IMR-90 (cell line): Measurements from ENCODE around the gene PLIN4. TPM values are rescaled to one million over a fixed set of nuclear protein-coding genes. Genes with fewer than 3 reads are reported as not detected.

Experiments used
- ATAC-seq: fragments of 200-7000 bp; cut with Tn5 transposase; 2 replicates; pipeline ENCODE4 v1.9.1; 2020; ENCODE audit warnings: low read depth, mild to moderate bottlenecking, moderate library complexity
- BruUV-seq: library from RNA; stranded (reverse); fragments of 400-500 nt; replicated peaks from 2 replicates; lab custom pipeline; 2021; lab: Mats Ljungman, UMichigan
- CTCF ChIA-PET: fragments of 300-600 bp; formaldehyde crosslinking; extraction: SDS; loops from one replicate; lab custom pipeline; 2021; ENCODE audit warnings: antibody characterized with exemption; lab: Yijun Ruan, JAX
- POLR2A ChIA-PET: fragments of 300-600 bp; sonication (Branson Sonifier 250); formaldehyde crosslinking; loops from one replicate; lab custom pipeline; 2022; ENCODE audit warnings: antibody characterized with exemption; ENCODE audit not compliant: unreplicated experiment; lab: Charles Lee
- DNase-seq: peaks from one replicate; pipeline ENCODE4 v3.0.0; 2013
- H2AFZ ChIP-seq: replicated peaks from 2 replicates; pipeline ENCODE3; 2013; ENCODE audit warnings: low read length, mild to moderate bottlenecking; ENCODE audit not compliant: poor library complexity
- H2AK5ac ChIP-seq: 2 replicates; pipeline ENCODE4 v1.6.1; 2013; ENCODE audit warnings: low read depth, low read length, inconsistent platforms
- H2AK9ac ChIP-seq: replicated peaks from 2 replicates; pipeline ENCODE3; 2013; ENCODE audit warnings: mild to moderate bottlenecking, low read depth, low read length, moderate library complexity; ENCODE audit not compliant: poor library complexity
- H2BK120ac ChIP-seq: 2 replicates; pipeline ENCODE4 v1.6.1; 2013; ENCODE audit warnings: low read depth, low read length, inconsistent platforms
- H2BK15ac ChIP-seq: 3 replicates; pipeline ENCODE4 v1.6.1; 2013; ENCODE audit warnings: low read depth, low read length, inconsistent platforms
- H2BK20ac ChIP-seq: 2 replicates; pipeline ENCODE4 v1.6.1; 2013; ENCODE audit warnings: low read depth, mild to moderate bottlenecking, inconsistent platforms, low read length, moderate library complexity
- H2BK5ac ChIP-seq: 2 replicates; pipeline ENCODE4 v1.6.1; 2013; ENCODE audit warnings: mild to moderate bottlenecking, low read depth, low read length, inconsistent platforms; ENCODE audit not compliant: poor library complexity, severe bottlenecking
- H3K14ac ChIP-seq: replicated peaks from 2 replicates; pipeline ENCODE4 v1.6.1; 2013; ENCODE audit warnings: low read depth, low read length, inconsistent platforms
- H3K18ac ChIP-seq: 2 replicates; pipeline ENCODE4 v1.6.1; 2013; ENCODE audit warnings: low read depth, low read length, control low read depth
- H3K23ac ChIP-seq: 2 replicates; pipeline ENCODE4 v1.6.1; 2013; ENCODE audit warnings: low read depth, low read length, inconsistent platforms
- H3K27ac ChIP-seq: 2 replicates; pipeline ENCODE4 v1.5.1; 2013; ENCODE audit warnings: mild to moderate bottlenecking, control low read depth, low read length; ENCODE audit not compliant: insufficient read depth
- H3K27me3 ChIP-seq: 2 replicates; pipeline ENCODE4 v1.6.1; 2013; ENCODE audit warnings: low read length; ENCODE audit not compliant: control insufficient read depth, insufficient read depth
- H3K36me3 ChIP-seq: 2 replicates; pipeline ENCODE4 v1.6.1; 2013; ENCODE audit warnings: low read length, mixed read lengths; ENCODE audit not compliant: control insufficient read depth, insufficient read depth
- H3K4ac ChIP-seq: 2 replicates; pipeline ENCODE4 v1.6.1; 2013; ENCODE audit warnings: low read depth, low read length, inconsistent platforms
- H3K4me1 ChIP-seq: 2 replicates; pipeline ENCODE4 v1.6.1; 2013; ENCODE audit warnings: low read length, mixed read lengths; ENCODE audit not compliant: control insufficient read depth, insufficient read depth
- H3K4me2 ChIP-seq: 2 replicates; pipeline ENCODE4 v1.6.1; 2013; ENCODE audit warnings: low read depth, mild to moderate bottlenecking, control low read depth, low read length, moderate library complexity
- H3K4me3 ChIP-seq: 2 replicates; pipeline ENCODE4 v1.5.1; 2013; ENCODE audit warnings: low read depth, mild to moderate bottlenecking, control low read depth, low read length, moderate library complexity; ENCODE audit not compliant: insufficient read depth
- H3K56ac ChIP-seq: 2 replicates; pipeline ENCODE4 v1.6.1; 2013; ENCODE audit warnings: low read length, inconsistent platforms; ENCODE audit not compliant: insufficient read depth; ENCODE audit errors: extremely low read depth
- H3K79me1 ChIP-seq, 2 experiments: 2 replicates each; pipeline ENCODE4 v1.6.1; 2013; ENCODE audit warnings: low read length in 2 of 2, inconsistent platforms in 1 of 2, low read depth in 1 of 2
- H3K9ac ChIP-seq: 2 replicates; pipeline ENCODE4 v1.6.1; 2013; ENCODE audit warnings: low read depth, low read length, control low read depth
- H3K9me1 ChIP-seq: 2 replicates; pipeline ENCODE4 v1.6.1; 2013; ENCODE audit warnings: low read length, inconsistent platforms; ENCODE audit not compliant: insufficient read depth
- H3K9me3 ChIP-seq: 2 replicates; pipeline ENCODE4 v1.6.1; 2013; ENCODE audit warnings: low read length; ENCODE audit not compliant: control insufficient read depth, insufficient read depth
- H4K20me1 ChIP-seq: 2 replicates; pipeline ENCODE4 v1.6.1; 2013; ENCODE audit warnings: low read length, inconsistent platforms; ENCODE audit not compliant: insufficient read depth
- H4K5ac ChIP-seq: 2 replicates; pipeline ENCODE4 v1.6.1; 2013; ENCODE audit warnings: mild to moderate bottlenecking, low read depth, low read length, control low read depth
- H4K8ac ChIP-seq, 2 experiments: 2 replicates each; pipeline ENCODE4 v1.6.1; 2013; ENCODE audit warnings: low read depth in 2 of 2, low read length in 2 of 2, control low read depth in 1 of 2, inconsistent platforms in 1 of 2
- H4K91ac ChIP-seq: 2 replicates; pipeline ENCODE4 v1.6.1; 2013; ENCODE audit warnings: low read depth, low read length, inconsistent platforms; ENCODE audit not compliant: insufficient read depth
- MAZ ChIP-seq: IDR thresholded peaks from 2 replicates; pipeline ENCODE4 v1.6.1; 2012; ENCODE audit warnings: low read depth, mild to moderate bottlenecking, low read length, improper control_type of control experiment, moderate library complexity, borderline replicate concordance
- RFX5 ChIP-seq: IDR thresholded peaks from 2 replicates; pipeline ENCODE4 v1.8.0; 2012; ENCODE audit warnings: low read depth, mild to moderate bottlenecking, low read length, moderate library complexity
- WGBS, 2 experiments: methylation state at CpG; one replicate each; pipeline versions ENCODE4 v1.1.5 to v1.1.7; 2013; ENCODE audit warnings: missing lambda C conversion rate in 2 of 2; ENCODE audit not compliant: insufficient read length in 1 of 2; ENCODE audit errors: extremely low coverage in 2 of 2; 5-methylcytosine and 5-hydroxymethylcytosine counted together
- dilution Hi-C: fragments of 300-500 bp; cut with HindIII; formaldehyde crosslinking; loops from one replicate; pipeline ENCODE4 v1.14.3; 2018; ENCODE audit warnings: low sequenced_read_pairs; ENCODE audit not compliant: unreplicated experiment
- in situ Hi-C: fragments of 300-500 bp; cut with MboI; formaldehyde crosslinking; loops from 3 replicates; pipeline ENCODE4 v1.14.3; 2019; ENCODE audit warnings: low sequenced_read_pairs, inconsistent platforms, mixed read lengths
- intact Hi-C: fragments of 100-400 bp; cut with micrococcal nuclease; formaldehyde crosslinking; loops from 2 replicates; pipeline ENCODE4 v1.10.0; 2022
- polyA plus RNA-seq, 3 experiments: library from polyadenylated mRNA; depleted of rRNA; stranded (reverse); fragments of >200 nt; gene quantifications; 2 replicates each; pipeline ENCODE4 v1.2.3, GENCODE V29; 2012; ENCODE audit warnings: low replicate concordance in 1 of 3
- total RNA-seq: library from RNA; depleted of rRNA; stranded (reverse); fragments of >200 nt; gene quantifications from 2 replicates; pipeline ENCODE4 v1.2.3, GENCODE V29; 2012

PLIN4 gene
- total and polyA plus RNA-seq, 2 of the 4 experiments (the other 2 are of a cell fraction) = under 0.01 to 0.09 TPM

GRCh38 chr19:4472174-4472974 lies 45.9 kb downstream of the PLIN4 start, which contains the start of gene HDGFL2:
Gene HDGFL2 (plus strand): TSS chr19:4472297. CDS start chr19:4472351, 54 bp downstream.
- H4K5ac ChIP-seq = peak within 1 kb of the TSS; percentile 76

More at GRCh38 chr19:4472174-4472974, 45.9 kb downstream of the PLIN4 start, which contains the start of gene HDGFL2:
- ChIA-PET POLR2A (no interaction called here), CTCF (no interaction called here)
- intact Hi-C loops = loop anchor here (5.0 kb wide), 1 partner anchor 165 kb away; the partner anchor contains the start of gene TNFAIP8L1
- Histone ChIP-seq H3K4me3 (peak within 1 kb of the TSS; percentile 60), H3K27me3 (no peaks in the 10 kb centered on the region), H2BK15ac (no peak within 1 kb of the TSS), H3K4me1 (peaks cover 4% of the 10 kb centered on the region), H2BK120ac (peak within 1 kb of the TSS; percentile 25), H3K9me3 (no peaks in the 10 kb centered on the region), H3K9ac (peak within 1 kb of the TSS; percentile 86), H3K14ac (peak within 1 kb of the TSS; percentile 66), H3K27ac (peak within 1 kb of the TSS; percentile 76), H3K4ac (peak within 1 kb of the TSS; percentile 77), H3K23ac (peak within 1 kb of the TSS; percentile 57), H4K91ac (peak within 1 kb of the TSS; percentile 45), H3K56ac (0 out of 2 replicates have a peak within 1 kb of the TSS, but pooled peaks have one; percentile 42), H2BK5ac (peak within 1 kb of the TSS; percentile 78), H3K18ac (no peak within 1 kb of the TSS), H4K8ac (peak within 1 kb of the TSS; percentile 63 to 93), H3K9me1 (0 out of 2 replicates have a peak, but pooled peaks cover 2% of the 10 kb centered on the region), H3K4me2 (peak within 1 kb of the TSS; percentile 88), H4K20me1 (peaks cover 18% of the 10 kb centered on the region), H2AK9ac (peak within 1 kb of the TSS; percentile 97), H3K79me1 (peaks cover 5 to 35% of the 10 kb centered on the region in 2 experiments), H2AK5ac (peak within 1 kb of the TSS; percentile 62), H2BK20ac (no peak within 1 kb of the TSS), H3K36me3 (peaks cover 15% of the 10 kb centered on the region), H2AFZ (peak within 1 kb of the TSS; percentile 92)
- BruUV-seq = no TSS peak
- TF ChIP-seq RFX5 (no peak), MAZ (peak; percentile 23; the same call in 1 of the 2 replicates)
- in situ Hi-C loops = no loop called here
- 2% methylated on average over 11 of the region's 71 CpGs; no CpG with 5 or more reads in 1 of the 2 experiments for WGBS, 2 experiments
- ATAC-seq (peak; percentile 0; the same call in 1 of the 2 replicates), DNase-seq (no peak)
- dilution Hi-C loops = no loop called here
